HG02870 (cell line): ENCODE results near the gene OR4F15.
"Not testable (repeated sequence)": the region's sequence is repeated elsewhere in the genome, so short reads cannot be mapped to it uniquely, and the experiment has no call there.

ENCODE experiments used
- ATAC-seq: cut with Tn5 transposase; IDR thresholded peaks from one replicate; pipeline ENCODE4 v1.9.1; 2021; ENCODE audit warnings: mild to moderate bottlenecking, moderate library complexity; ENCODE audit not compliant: unreplicated experiment

OR4F15 gene, protein sequence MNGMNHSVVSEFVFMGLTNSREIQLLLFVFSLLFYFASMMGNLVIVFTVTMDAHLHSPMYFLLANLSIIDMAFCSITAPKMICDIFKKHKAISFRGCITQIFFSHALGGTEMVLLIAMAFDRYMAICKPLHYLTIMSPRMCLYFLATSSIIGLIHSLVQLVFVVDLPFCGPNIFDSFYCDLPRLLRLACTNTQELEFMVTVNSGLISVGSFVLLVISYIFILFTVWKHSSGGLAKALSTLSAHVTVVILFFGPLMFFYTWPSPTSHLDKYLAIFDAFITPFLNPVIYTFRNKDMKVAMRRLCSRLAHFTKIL

DNA sequence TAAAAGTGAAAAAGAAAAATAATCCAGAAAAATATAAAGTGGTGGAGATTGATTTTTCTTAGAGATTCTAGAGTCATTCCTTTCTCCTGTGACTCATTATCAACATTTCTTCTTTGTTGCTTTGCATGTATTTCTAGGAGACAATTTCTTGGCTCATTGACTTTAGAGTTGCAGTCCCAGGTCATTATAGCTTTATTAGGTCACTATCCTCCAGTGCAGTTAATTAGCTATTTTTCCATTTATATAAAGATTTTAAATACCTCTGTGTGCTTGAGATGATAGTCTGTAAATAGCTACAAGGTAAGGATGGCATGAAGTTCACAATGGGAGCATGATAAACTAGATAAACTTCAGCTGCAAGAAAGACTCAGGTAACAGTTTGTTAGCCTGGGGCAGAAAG lies at the start of gene OR4F15:
Gene OR4F15, plus strand, starts transcription at position 301 of the 400 bp plus-strand sequence. CDS start 5,985 bp downstream, outside the sequence.
- ATAC-seq, result no peak

DNA sequence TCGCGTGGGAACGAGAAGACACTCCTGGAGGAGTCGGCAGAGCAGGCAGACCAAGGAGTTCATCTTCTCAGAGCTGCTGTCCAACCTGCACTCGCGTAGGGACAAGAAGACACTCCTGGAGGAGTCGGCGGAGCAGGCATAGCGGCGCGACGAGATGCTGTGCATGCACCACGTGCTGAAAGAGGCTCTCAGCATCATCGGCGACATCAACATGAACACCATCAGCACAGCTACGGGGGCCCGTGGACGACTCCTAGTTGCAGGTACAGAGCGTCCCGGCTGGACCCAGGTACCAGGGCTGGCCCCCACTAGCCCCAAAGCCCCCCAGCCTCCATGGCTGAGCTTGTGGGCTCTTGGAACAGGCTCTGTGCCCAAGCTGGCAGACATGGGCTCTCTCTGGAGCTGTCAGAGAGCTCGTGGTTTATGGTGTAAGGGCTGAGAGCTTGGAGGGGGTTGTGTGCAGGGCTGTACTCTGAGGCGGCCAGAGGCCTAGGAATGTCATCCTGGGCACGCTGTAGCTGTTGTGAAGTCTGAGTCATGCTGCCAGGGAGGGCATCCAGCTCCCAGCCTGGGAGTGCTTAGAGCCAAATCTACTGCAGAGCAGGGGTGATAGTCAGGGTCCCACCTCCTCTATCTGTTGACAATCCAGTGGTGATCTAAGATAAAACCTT lies 47.2 kb upstream of the OR4F15 start:
- ATAC-seq, result not testable (repeated sequence)

DNA sequence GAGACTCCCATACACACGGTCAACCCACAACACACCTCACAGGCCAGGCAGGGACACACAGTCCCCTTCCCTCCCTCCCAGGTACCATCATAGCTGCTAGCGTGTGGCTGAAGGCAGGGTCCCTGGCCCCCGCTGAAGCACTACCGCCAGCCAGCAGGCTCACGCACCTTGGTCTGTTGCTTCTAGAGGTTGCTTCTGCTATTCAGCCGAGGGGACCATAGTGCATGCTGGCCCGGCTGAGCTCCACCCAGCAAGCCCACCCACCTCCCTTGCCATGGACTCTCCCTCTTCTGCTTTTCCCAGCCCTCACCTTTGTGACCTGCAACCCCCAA lies 46.7 kb upstream of the OR4F15 start:
- not testable (repeated sequence) for ATAC-seq

DNA sequence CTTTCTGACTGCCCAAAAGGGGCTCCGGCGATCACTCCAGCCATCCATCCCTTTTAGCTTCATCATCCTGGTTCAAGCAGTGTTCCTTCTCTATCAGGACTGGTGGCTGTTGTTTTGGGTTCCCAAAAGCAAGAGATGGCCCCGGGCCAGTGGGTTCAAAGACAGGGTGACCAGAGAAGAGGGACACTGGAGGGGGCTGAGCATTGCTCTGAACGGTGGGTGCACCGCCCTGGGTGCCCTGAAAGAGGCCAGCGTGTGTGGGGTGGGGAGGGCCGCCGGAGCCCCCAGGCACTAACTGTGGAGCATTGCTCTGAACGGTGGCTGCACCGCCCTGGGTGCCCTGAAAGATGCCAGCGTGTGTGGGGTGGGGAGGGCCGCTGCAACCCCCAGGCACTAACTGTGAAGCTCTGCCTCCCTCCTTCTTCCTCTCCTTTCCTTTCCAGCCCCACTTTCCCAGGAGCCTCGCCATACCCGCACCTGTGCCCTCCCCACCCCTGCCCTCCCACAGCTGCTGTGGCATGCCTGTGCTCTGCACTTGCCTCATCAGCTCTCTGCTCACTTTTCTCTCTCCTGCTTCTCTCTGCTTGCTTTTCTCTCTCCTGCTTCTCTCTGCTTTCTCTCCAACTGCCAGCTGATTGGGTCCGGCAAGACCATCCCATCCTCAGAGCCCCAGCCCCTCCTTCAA lies 46.1 kb upstream of the OR4F15 start:
- no peak for ATAC-seq

DNA sequence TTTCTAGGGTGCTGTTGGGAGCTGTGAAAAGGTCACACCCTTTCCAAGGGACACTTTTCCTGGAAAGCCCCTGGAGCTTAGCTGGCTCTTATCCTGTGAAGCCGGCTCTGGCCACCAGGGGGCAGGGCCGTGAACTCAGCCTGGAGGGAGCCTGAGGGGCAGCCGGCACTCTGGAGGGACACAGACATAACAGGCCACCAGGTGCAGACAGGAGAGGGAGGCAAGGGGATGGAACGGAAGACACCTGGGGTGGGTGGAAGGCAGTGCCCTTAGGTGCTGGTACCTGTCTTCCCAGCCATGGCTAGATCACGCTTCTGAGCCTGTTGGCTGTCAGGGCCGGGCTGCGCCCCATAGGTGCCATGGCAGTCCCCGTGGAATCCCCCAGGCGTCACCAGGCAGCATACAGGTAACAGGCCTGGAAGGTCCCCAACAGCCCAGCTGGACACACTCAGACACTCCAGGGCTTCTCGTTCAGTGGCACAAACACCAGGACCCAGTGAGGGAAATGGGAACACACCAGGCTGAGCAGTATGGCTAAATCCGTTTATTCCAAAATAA lies 44.8 kb upstream of the OR4F15 start:
- not testable (repeated sequence) for ATAC-seq

DNA sequence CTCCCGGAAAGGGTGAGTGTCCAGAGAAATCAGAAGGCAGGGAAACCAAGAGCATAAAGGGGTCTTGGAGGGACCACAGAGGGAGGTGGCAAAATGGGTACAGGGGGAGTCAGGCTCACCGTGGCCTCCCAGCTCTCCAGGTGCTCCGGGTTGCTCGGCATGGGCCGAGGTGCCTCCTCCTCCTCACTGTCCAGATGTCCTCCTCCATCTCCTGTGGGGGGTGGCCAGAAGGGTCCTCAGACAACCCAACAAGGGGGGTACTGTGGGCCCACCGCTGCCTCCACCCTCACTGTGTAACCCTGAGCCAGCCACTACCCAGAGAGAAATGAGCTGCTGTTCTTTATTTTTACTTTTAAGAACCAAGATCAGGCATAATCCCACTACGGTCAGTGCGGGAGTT lies 39.1 kb upstream of the OR4F15 start:
- ATAC-seq, result no peak

DNA sequence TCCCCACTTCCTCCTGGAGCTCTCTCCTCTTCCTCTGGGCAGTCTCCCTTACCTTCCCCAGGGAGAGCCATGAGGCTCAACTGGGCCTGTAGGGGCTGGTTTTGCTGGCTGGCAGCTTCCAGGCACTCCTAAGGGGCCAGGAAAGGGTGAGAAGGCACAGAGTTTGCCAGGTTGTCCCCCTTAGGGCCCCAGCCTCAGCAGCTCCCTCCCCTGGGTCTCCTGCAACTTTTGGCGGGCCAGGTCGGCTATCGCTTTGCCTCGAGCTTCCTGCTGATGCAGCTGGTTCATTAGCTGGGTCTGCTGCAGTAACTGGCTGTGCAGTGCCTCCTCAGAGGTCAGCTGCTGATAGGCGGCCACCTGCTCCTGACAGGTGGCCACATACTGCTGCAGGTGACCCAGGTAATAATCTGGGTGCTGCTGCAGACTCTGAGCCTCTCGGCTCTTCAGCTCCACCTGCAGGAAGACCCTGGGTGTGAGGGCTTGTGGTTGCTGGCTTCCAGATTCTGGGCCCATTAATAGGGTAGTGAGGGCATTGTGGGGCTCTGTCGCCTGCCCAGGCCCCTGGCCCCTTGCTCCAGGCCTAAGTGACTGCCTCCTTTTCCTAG lies 38.4 kb upstream of the OR4F15 start:
- no peak for ATAC-seq

DNA sequence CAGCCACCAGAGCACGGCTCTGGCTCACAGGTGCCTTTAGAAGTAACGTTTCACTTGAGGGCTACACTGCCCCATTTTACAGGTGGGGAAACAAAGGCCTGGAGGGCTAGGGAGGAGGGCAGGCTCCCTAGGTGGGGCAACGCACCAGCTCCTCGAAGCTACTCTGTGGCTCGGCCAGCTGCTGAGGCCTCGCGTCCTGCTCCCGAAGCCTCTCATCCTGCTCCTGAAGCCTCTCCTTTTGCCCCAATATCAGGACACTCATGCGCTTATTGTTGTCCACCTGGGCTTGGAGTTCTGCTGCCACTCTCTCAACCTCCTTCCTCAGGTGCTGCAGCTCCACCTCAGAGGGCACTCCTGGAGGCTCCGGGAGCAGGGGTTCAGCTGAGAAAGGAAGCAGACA lies 36.9 kb upstream of the OR4F15 start:
- ATAC-seq, result no peak

DNA sequence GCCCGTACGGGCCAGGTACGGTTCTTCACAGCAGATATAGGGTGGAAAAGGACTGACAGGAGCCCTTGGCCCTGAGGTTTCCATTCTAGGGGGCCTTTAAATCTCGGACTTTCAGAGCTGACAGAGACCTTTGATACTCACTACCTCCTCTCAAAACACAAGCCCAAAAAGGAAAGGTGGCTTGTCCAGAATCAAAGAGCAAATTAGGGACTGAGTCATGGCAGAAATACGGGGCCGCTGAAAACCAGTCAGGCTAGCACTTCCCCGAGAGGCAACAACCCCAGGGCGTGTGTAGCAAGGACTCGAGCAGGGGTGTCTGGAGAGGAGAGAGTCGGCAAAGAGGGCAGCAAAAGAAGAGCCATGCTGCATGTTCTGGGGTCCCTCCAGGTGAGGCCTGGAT lies 33.4 kb upstream of the OR4F15 start:
- not testable (repeated sequence) for ATAC-seq

DNA sequence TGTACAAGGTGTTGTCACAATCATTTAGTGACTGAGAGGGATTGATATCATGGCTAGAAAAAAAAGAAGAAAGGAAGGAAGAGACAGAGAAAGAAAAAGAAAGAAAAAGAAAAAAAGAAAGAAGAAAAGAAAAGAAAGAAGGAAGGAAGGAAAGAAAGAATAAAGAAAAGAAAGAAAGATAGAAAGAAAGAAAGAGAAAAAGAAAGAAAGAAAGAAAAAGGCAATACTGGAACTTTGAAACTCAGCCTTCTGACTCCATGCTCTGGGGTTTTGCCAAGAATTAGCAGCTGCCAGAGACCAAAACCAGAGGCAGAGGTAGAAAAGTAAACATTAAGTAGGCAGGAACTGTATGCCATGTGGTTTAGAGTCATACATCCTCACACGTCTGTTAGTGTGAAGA lies 31.8 kb upstream of the OR4F15 start:
- not testable (repeated sequence) for ATAC-seq

DNA sequence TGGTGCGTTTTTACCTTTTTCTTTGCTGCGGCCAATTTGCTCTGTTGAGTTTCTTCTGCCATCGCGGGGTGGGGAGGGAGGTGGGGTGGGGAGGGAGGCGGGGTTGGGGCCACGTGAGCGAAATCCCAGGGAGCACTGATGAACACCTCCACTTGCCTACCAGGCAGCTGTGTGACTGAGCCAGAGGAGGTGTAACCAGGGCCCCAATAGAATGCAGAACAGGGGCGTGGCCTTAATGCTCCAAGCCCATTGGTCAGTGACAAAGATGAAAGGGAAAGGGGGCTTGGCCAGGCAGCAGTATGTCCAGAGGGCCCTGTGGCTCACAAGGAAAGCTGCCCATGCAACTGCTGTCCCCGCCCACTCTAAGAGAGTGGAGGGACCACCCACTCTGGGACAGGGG lies 30.1 kb upstream of the OR4F15 start:
- no peak for ATAC-seq

DNA sequence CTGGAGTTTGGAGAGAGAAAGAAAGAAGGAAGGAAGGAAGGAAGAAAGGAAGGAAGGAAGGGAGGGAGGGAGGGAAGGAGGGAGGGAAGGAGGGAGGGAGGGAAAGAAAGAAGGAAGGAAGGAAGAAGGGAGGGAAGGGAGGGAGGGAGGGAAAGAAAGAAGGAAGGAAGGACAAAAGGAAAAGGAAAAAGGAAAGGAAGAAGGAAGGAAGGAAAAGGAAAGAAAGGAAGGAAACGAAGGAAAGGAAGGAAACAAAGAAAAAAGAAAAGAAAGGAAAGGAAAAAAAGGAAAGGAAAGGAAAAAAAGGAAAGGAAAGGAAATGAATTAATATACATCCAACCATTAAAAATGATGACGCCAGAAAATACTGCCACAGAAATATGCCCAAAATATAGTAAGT lies 27.4 kb upstream of the OR4F15 start:
- no peak for ATAC-seq

DNA sequence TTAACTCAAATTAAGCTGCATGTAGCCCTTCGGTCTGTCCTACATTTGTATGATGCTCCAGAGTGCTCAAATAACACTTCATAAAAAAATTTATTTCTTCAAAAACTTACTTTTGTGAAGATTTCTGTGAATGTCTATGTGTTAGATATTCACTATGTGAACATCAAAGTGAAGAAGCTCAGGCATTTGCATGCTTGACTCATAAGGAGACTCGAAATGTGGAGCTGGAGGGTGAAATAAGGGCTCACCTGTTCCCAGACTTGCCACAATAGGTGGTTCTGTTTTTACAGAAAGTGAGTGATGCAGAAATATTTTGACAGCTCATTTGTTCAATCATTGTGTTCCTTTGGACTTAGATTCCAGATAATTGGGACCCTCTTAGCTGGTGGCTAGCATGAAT lies 25.6 kb upstream of the OR4F15 start:
- ATAC-seq, result peak; percentile 79

DNA sequence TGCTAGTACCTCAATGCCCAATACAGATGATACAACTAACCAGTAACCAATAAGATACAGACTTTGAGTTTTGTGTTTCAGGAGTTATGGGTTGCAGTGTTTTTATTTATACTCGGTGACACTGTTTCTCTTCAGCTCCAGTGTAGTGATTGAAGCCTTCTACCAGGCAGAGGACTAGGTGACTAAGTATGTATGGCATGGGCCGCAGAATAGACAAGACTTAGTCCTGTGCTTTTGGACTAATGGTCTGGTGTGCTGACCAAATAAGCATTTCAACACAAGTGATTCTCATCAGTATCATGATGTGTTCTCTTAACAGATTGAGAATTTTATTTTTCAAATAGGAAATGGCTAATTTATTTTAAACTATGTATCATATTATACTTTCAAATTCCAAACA lies 24.0 kb upstream of the OR4F15 start:
- ATAC-seq, result not testable (repeated sequence)

DNA sequence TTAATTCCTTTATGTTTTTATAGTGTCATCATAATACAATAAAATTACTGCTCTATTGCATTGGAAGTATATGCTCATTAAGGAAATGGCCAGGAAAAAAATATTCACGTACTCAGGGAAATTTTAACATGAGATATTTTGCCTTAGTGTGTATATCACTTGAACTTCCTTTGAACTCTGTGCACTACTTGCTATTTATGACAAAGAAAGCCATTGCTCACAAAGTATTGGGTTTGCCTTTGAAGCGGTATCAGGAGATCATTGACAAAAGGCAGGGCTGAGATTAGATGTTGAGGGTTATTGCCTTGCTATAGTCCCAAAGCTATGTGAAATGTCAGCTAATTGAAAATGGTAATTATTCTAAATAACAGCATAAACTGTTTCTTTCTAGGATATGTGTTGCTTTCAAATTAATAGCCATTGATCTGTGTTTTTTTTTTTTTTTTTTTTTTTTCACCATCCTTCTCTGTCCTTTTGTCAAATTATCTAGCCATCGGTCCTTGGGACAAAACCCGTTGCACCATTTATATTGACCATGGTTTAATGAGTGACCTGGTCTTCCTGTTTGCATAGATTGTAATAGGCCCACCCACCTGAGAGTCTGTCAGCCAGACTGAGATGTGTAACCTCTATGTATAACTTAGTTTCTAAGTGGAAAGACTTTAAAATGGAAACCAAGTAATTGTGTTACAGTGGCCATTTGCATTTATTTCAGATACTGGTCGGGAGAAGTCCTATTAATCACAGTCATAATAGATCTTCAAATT lies 23.3 kb upstream of the OR4F15 start:
- not testable (repeated sequence) for ATAC-seq

DNA sequence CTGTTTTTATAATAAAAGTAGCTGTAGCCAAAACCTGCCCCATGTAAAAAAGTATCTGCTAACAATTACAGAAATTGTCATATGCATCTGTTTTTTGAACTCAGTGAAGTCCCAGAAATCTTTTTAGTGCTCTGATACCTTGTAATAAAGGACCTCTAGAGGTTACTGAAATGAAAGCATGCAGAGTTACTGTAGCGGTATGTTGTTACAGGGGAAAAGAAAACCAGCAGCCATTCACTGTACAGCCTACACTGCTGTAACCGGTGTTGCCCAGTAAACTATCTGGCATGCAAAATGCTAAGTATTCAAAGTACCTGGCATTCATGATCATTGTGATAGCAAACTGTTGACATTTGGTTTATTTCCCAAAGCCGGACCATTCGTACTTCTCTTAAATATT lies 21.3 kb upstream of the OR4F15 start:
- ATAC-seq, result not testable (repeated sequence)

DNA sequence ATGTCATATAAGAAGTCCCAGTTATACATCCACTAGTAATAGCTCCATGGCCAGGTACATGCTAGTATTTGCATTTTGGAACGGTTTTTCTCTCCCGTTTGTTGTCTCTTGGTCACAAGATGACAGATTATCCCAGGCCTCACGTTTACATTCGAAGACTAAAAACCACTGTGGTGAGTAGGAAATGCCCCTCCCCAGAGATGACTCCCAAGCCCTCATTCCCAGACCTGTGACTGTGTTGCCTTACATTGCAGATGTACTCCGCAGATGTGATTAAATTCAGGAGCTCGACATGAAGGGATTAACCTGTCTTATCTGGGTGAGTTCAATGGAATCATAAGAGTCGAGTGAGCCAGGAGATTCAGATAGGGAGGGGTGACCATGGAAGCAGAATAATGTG lies 18.0 kb upstream of the OR4F15 start:
- not testable (repeated sequence) for ATAC-seq

DNA sequence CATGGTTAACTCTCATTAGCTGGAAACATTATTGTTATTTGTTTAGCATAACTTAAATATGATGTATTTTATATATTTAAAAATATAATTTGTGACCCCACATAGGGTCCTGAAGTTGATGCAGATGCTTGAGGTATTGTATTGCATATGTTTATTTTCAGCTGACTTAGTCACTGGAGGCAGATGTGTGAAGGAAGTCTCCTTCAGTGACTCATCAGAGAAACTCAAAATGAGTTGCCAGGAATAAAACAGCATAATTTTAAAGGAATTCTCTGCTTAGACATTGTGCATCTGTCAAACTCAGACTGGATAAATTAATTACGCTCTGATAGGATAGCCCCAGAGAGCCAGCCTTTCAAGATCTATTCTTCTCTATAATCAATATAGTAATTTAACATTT lies 16.5 kb upstream of the OR4F15 start:
- no peak for ATAC-seq

DNA sequence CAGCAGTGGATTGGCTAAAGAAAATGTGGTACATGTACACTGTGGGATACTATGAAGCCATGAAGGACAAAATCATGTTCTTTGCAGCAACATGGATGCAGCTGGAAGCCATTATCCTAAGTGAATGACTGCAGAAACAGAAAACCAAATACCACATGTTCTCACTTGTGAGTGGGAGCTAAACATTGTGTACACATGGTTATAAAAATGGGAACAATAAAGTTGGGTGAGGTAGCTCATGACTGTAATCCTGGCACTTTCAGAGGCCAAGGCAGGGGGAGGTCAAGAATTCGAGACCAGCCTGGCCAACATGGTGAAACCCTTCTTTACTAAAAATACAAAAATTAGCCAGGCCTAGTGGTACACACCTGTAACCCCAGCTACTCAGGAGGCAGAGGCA lies 12.3 kb upstream of the OR4F15 start:
- no peak for ATAC-seq

DNA sequence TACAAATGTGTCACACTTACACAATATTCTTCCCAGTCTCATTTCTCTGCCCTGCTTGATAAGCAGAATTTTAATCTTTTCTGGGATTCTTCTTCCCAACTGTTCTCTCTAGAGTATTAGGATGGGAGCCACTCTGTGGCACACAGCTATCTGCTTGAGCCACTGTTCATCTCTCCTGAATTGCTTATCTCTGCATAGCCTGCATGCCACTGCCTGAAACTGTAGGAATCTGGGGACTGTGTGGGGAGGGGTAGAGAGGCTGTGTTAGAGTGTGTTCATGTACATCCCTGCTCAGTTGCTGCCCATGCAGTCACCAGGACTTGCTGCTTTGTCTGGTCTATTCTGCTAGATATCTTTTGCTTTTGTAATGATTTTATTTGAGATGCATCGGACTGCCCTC lies 11.0 kb upstream of the OR4F15 start:
- ATAC-seq, result no peak

DNA sequence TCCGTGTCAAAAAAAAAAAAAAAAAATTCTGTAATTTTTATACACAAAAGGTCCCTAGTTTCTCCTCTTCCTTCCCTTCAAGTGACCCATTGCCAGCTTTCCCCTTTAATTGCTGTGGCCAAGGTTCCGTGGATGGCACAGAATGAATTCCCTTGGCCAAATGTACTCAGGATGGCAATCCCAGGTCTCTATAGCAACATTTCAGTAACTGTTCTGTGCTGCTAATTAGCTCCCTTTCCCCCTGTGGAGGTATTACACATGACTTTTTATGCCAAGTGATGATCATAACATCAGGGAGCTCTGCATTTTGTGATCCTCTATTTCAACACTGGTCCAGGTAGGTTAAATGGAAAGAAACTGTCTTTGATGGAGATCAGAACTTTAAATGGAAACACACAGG lies 8.8 kb upstream of the OR4F15 start, which contains the start of gene OR4F6:
Gene OR4F6, plus strand, starts transcription at position 301 of the 400 bp plus-strand sequence. CDS start 2,211 bp downstream, outside the sequence.
- no peak for ATAC-seq
